Stomach (tissue), 9 donors: ENCODE measurements around the gene TPRG1L. TPM values are rescaled to one million over a fixed set of nuclear protein-coding genes. Genes with fewer than 3 reads are reported as not detected.

Source experiments
- DNase-seq, 2 donors: peaks; one replicate each; pipeline versions ENCODE4 v3.0.0 to v3.0.0-alpha.2; 2013 to 2019
- H3K27ac ChIP-seq, 5 donors: fragments of 200-600 bp in 4 of 5; sonication (generic) in 4 of 5; one replicate each; pipeline ENCODE4 v1.5.1; 2013 to 2019; ENCODE audit warnings: mild to moderate bottlenecking in 1 of 5, moderate library complexity in 1 of 5
- H3K27me3 ChIP-seq, 3 donors: fragments of 200-600 bp; sonication (generic); one replicate each; pipeline ENCODE4 v1.5.1; 2017 to 2019; ENCODE audit warnings: mixed run types in 1 of 3
- H3K36me3 ChIP-seq, 4 donors: fragments of 200-600 bp; sonication (generic); 1 replicate in 3 of 4; 2 replicates in 1 of 4; pipeline ENCODE4 v1.5.1; 2016 to 2019
- H3K4me1 ChIP-seq, 4 donors: fragments of 200-600 bp; sonication (generic); one replicate each; pipeline ENCODE4 v1.5.1; 2016 to 2019
- H3K4me3 ChIP-seq, 4 donors: fragments of 200-600 bp; sonication (generic) in 3 of 4; one replicate each; pipeline ENCODE4 v1.5.1; 2016 to 2019; ENCODE audit warnings: mild to moderate bottlenecking in 1 of 4
- H3K9me3 ChIP-seq, 4 donors: fragments of 200-600 bp; sonication (generic); one replicate each; pipeline ENCODE4 v1.5.1; 2016 to 2019
- EP300 ChIP-seq: sonication (generic); formaldehyde crosslinking; IDR thresholded peaks from one replicate; pipeline ENCODE4 v1.6.1; 2017; ENCODE audit warnings: antibody characterized with exemption
- POLR2A ChIP-seq, 4 donors: fragments of 450-650 bp; IDR thresholded peaks; one replicate each; pipeline ENCODE4 v1.6.1; 2016; ENCODE audit warnings: antibody characterized with exemption in 4 of 4, control low read depth in 2 of 4, mild to moderate bottlenecking in 1 of 4, moderate library complexity in 1 of 4
- POLR2AphosphoS5 ChIP-seq, 3 donors: sonication (generic); formaldehyde crosslinking; IDR thresholded peaks; one replicate each; pipeline ENCODE4 v1.6.1; 2016; ENCODE audit warnings: antibody characterized with exemption in 3 of 3
- WGBS, 5 donors: extraction: QIAGEN DNeasy Blood & Tissue Kit in 3 of 5; methylation state at CpG; one replicate each; pipeline versions ENCODE4 v1.1.5 to v1.1.7; 2013 to 2018; 5-methylcytosine and 5-hydroxymethylcytosine counted together
- intact Hi-C: fragments of 100-400 bp; cut with DNase I; formaldehyde crosslinking; loops from one replicate; pipeline ENCODE4 v1.15.1; 2023; ENCODE audit warnings: low total_unique reads
- polyA plus RNA-seq, 3 donors: library from polyadenylated mRNA; stranded (reverse); fragments of 200-250 nt; gene quantifications; one replicate each; pipeline ENCODE4 v1.2.3, GENCODE V29; 2013
- total RNA-seq, 5 donors: library from RNA; depleted of rRNA; stranded (reverse); fragments of >200 nt; gene quantifications; one replicate each; pipeline versions ENCODE4 v1.1.0 to v1.2.3, GENCODE V29; 2014 to 2016
- TF ChIP-seq, protein P1 (sequence below), 7 experiments: fragments of 450-650 bp in 4 of 7; fragments of 200-600 bp in 3 of 7; sonication (generic) in 3 of 7; IDR thresholded peaks; one replicate each; pipeline ENCODE4 v1.5.1; 2016 to 2019; ENCODE audit warnings: antibody characterized with exemption in 7 of 7, control low read depth in 2 of 7, mild to moderate bottlenecking in 1 of 7
- donor health status: healthy with polysubstance abuse.
- donor health status: Bipolar disorder and iron deficiency.
- donor health status: healthy.

The TPRG1L gene
- total and polyA plus RNA-seq, 8 donors: 21.6 to 60.0 (median 30.4) TPM

DNA sequence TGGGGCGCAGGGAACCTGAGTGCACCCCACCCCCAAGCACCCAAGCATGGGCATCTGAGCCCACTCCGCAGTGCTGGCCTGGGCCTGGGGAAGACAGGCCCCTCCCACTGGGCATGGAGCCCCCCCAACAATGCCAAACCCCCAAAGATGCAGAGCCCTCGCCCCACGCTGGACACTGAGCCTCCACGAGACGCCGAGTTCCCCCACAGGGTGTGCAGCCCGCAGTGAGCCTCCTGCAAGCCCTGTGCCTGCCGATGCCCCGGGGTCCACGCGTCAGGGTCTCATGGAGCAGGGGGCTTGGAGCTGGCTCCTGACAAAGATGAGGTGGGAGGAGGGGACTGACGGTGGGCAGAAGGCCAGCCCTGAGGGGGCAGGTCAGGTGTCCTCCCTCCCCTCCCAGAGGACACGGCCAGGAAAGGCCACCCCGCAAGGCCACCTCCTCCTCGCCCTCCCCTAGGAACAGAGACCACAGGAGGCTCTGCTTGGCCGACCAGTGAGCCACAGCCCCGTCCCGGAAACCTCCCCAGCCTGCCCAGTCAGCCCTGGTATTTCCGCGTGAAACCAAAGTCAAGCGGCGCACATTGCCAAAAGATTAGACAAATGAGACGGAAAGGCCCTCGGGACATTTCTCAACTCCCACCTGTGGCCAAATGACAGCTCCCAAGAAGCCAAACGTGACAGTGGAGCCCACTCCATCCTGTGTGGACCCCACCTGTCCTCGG lies 46.9 kb upstream of the TPRG1L start:
- Histone ChIP-seq H3K27me3 (peaks cover 0 to 42% (median 0%) of the 10 kb centered on the region in 3 donors), H3K9me3 (no peaks in the 10 kb centered on the region), H3K4me1 (no peaks in the 10 kb centered on the region), H3K36me3 (no peaks in the 10 kb centered on the region), H3K4me3 (no peak overlapping the region), H3K27ac (no peak overlapping the region)
- intact Hi-C loops: no loop called here
- DNase-seq: no peak
- WGBS, 5 donors: 72 to 85% (median 80%) methylated on average over 21 to 27 of the region's 27 CpGs
- TF ChIP-seq, protein P1, sequence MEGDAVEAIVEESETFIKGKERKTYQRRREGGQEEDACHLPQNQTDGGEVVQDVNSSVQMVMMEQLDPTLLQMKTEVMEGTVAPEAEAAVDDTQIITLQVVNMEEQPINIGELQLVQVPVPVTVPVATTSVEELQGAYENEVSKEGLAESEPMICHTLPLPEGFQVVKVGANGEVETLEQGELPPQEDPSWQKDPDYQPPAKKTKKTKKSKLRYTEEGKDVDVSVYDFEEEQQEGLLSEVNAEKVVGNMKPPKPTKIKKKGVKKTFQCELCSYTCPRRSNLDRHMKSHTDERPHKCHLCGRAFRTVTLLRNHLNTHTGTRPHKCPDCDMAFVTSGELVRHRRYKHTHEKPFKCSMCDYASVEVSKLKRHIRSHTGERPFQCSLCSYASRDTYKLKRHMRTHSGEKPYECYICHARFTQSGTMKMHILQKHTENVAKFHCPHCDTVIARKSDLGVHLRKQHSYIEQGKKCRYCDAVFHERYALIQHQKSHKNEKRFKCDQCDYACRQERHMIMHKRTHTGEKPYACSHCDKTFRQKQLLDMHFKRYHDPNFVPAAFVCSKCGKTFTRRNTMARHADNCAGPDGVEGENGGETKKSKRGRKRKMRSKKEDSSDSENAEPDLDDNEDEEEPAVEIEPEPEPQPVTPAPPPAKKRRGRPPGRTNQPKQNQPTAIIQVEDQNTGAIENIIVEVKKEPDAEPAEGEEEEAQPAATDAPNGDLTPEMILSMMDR (IDR thresholded peaks at IDR 0.05): no peak
- TF ChIP-seq POLR2A (IDR thresholded peaks at IDR 0.05): no peak
- TF ChIP-seq EP300: no peak
- TF ChIP-seq POLR2AphosphoS5 (IDR thresholded peaks at IDR 0.05): no peak

DNA sequence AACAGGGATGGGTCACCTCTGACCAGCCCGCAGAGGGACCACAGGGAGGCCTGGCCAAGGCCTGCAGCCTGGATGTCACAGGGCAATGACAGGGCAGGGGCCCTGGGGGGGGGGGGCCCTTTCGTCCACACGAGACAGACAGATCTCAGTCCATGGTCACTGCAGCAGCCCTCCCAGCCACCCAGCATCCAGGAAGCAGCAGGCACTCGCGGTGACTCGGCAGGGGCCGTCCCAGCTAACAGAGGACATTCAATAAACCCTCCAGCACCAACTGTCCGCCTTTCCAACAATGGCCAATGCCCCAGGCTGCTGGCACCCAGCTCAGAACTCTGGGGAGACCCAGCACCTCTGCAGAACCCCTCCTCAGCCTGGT lies 46.4 kb upstream of the TPRG1L start:
- Histone ChIP-seq H3K27me3 (peaks cover 0 to 42% (median 0%) of the 10 kb centered on the region in 3 donors), H3K36me3 (no peaks in the 10 kb centered on the region), H3K4me3 (no peak overlapping the region), H3K9me3 (no peaks in the 10 kb centered on the region), H3K27ac (no peak overlapping the region), H3K4me1 (no peaks in the 10 kb centered on the region)
- WGBS, 5 donors: 84 to 94% (median 87%) methylated on average over 2 to 8 of the region's 8 CpGs
- DNase-seq: no peak
- intact Hi-C loops: no loop called here
- TF ChIP-seq EP300 (no peak), POLR2AphosphoS5 (IDR thresholded peaks at IDR 0.05) (no peak), POLR2A (IDR thresholded peaks at IDR 0.05) (no peak)
- TF ChIP-seq, protein P1 (IDR thresholded peaks at IDR 0.05): no peak

DNA sequence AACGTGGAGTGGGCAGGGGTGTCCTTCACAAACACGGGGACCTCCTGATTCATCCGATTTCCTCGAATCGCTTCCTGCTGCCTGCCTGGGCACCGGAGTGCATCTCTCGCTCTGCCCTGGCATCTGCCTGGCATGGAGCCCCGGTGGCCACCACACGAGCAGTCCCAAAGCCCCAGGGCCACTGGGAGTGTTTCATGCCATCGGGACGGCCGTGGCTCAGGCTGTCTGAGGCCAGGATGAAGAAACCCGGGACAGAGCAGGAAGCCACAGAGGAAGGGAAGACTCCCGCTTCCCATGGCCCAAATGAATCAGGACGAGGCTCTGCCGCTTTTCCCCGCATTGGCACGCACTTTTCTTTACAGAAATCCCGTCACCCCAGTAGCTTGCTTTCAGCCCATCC lies 45.9 kb upstream of the TPRG1L start:
- H3K4me1 ChIP-seq: no peaks in the 10 kb centered on the region
- TF ChIP-seq POLR2A (IDR thresholded peaks at IDR 0.05) (no peak), POLR2AphosphoS5 (IDR thresholded peaks at IDR 0.05) (no peak), EP300 (no peak)
- TF ChIP-seq, protein P1 (IDR thresholded peaks at IDR 0.05): no peak
- H3K36me3 ChIP-seq: no peaks in the 10 kb centered on the region
- no peak overlapping the region for H3K27ac ChIP-seq
- intact Hi-C loops: no loop called here
- 89 to 91% (median 89%) methylated on average over 16 to 19 of the region's 19 CpGs for WGBS, 5 donors
- no peaks in the 10 kb centered on the region for H3K9me3 ChIP-seq
- no peak for DNase-seq
- H3K4me3 ChIP-seq: no peak overlapping the region
- peaks cover 0 to 42% (median 0%) of the 10 kb centered on the region in 3 donors for H3K27me3 ChIP-seq

DNA sequence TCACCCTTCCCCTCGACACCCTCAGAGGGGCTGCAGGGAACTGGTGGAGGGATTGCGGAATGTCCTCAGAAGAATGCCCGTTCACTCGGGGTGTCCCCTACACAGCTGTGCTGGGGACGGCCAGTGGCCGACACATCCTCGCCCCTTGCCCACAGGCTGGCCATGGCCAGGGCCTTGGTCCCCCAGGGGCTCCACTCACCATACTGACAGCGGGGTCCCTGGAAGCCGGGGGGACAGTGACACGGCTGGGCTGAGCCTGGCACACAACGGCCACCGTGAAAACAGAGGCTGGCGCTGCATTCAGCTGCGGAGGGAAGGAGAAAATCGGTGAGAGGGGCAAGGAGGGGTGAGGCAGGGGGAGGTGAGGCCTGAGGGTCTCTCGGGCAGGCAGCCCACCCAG lies 45.2 kb upstream of the TPRG1L start:
- no peak overlapping the region for H3K27ac ChIP-seq
- no peak overlapping the region for H3K4me3 ChIP-seq
- no peaks in the 10 kb centered on the region for H3K4me1 ChIP-seq
- TF ChIP-seq EP300: no peak
- TF ChIP-seq, protein P1 (IDR thresholded peaks at IDR 0.05): no peak
- TF ChIP-seq POLR2A (IDR thresholded peaks at IDR 0.05): no peak
- DNase-seq: no peak
- H3K27me3 ChIP-seq: peaks cover 0 to 42% (median 0%) of the 10 kb centered on the region in 3 donors
- no peaks in the 10 kb centered on the region for H3K36me3 ChIP-seq
- 86 to 95% (median 88%) methylated on average over 15 to 16 of the region's 16 CpGs for WGBS, 5 donors
- intact Hi-C loops: no loop called here
- H3K9me3 ChIP-seq: no peaks in the 10 kb centered on the region
